ENCODE results near the gene OR52N2.

The OR52N2 gene

DNA sequence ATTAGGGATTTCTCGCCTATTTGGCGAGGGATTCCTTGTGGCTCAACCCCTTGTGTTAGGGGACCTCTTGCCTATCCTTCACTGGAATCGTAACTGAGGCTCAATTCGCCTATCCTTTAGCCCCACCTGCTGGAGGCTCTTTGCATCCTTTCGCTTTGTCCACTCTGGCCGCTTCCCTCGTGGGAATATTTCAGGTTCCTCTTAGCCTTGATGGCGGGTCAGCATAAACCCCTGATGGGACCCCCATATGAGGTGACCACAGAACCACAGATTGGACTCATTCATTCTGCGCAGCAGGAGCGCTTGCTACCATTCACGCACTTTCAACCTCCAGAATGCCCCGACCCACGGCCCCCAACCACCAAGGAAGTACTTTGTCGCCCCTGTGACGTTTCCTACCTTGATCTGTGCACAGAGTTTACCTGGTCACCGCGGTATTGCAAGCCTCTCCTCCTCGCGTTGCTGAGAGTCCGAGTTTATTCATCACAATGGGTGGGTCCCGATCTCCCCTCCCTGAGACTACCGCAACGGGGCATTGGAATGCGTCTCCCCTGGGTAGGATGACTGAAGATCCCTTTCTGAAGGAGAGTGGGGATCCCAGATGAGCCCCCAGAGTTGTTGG is at the start of gene OR52N2:
OR52N2 (plus strand) TSS at position 425 of the 622 bp plus-strand sequence. CDS start 11,412 bp downstream, outside the sequence.
- Histone ChIP-seq H3K9me3 (ENCODE audit: insufficient read depth, low read length) (peaks cover 13% of the 10 kb centered on the region), H3K36me3 (ENCODE audit: insufficient read depth, insufficient read length, low read length) (no peaks in the 10 kb centered on the region), H3K4me3 (ENCODE audit: insufficient read length, low read depth) (no peak within 1 kb of the TSS), H3K9ac (ENCODE audit: insufficient read length, low read depth) (no peak within 1 kb of the TSS), H3K27me3 (ENCODE audit: insufficient read depth, insufficient read length) (no peaks in the 10 kb centered on the region), H3K4me1 (ENCODE audit: insufficient read depth, insufficient read length) (no peaks in the 10 kb centered on the region)
- peak; percentile 57 for DNase-seq (ENCODE audit: low read depth, low spot score)
- TF ChIP-seq YY1 (IDR thresholded peaks at IDR 0.05; ENCODE audit: insufficient read depth, insufficient read length) (no peak), ZNF274 (IDR thresholded peaks at IDR 0.05; ENCODE audit: low read depth, low read length) (no peak), SUZ12 (IDR thresholded peaks at IDR 0.05; ENCODE audit: extremely low read depth, insufficient read depth, insufficient read length) (no peak)

DNA sequence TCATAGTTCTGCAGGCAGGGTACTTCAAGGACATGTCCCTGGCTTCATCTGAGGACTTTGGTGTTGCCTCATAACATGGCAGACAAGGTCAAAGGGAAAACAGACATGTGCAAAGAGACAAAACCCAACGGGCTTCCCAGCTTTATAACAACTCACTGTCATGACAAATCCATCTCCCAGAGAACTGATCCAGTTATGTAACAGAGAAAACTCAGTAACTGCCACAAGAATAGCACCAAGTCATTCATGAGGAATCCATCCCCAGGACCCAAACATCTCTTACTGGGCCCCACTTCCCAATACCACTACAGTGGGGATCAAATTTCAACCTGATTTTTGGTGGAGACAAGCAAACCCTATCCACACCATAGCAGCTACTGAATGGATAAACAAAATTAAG is 41.7 kb upstream of the OR52N2 start:
- H3K4me1 ChIP-seq (ENCODE audit: insufficient read depth, insufficient read length), result no peaks in the 10 kb centered on the region

DNA sequence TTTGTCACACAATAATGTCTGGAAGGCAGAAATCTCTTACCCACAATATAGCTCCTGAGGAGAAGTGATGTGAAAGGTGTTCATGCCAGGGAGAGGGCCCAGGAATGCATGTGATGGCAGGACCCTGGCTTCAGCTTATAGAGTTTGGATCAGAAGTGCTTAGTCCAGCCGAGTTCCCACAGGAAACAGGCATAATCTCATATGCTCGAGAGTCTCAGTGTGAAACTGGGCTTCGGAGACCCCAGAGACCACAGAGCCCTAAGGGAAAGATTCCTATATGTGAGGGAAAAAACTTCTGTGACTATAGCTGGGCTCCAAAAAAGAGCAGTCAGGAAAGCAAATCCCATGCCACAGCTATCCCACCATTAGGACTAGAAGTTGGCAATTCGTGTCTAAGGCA is 25.5 kb upstream of the OR52N2 start, which contains the start of gene OR52N5:
OR52N5 (minus strand) TSS at position 101 of the 400 bp plus-strand sequence. CDS start 4,721 bp downstream, outside the sequence.
- H3K9me3 ChIP-seq (ENCODE audit: insufficient read depth, low read length), result no peaks in the 10 kb centered on the region
- no peak within 1 kb of the TSS for H3K9ac ChIP-seq (ENCODE audit: insufficient read length, low read depth)
- no peak for DNase-seq (ENCODE audit: low read depth, low spot score)
- no peak within 1 kb of the TSS for H3K4me3 ChIP-seq (ENCODE audit: insufficient read length, low read depth)
- no peak for TF ChIP-seq ZNF274 (IDR thresholded peaks at IDR 0.05; ENCODE audit: low read depth, low read length)
- TF ChIP-seq SUZ12 (IDR thresholded peaks at IDR 0.05; ENCODE audit: extremely low read depth, insufficient read depth, insufficient read length), result no peak
- TF ChIP-seq YY1 (IDR thresholded peaks at IDR 0.05; ENCODE audit: insufficient read depth, insufficient read length), result no peak
- no peaks in the 10 kb centered on the region for H3K27me3 ChIP-seq (ENCODE audit: insufficient read depth, insufficient read length)
- H3K4me1 ChIP-seq (ENCODE audit: insufficient read depth, insufficient read length), result no peaks in the 10 kb centered on the region
- no peaks in the 10 kb centered on the region for H3K36me3 ChIP-seq (ENCODE audit: insufficient read depth, insufficient read length, low read length)

More for the DNA sequence above, 41.7 kb upstream of the OR52N2 start:
- DNase-seq (ENCODE audit: low read depth, low spot score), result no peak
- TF ChIP-seq YY1 (IDR thresholded peaks at IDR 0.05; ENCODE audit: insufficient read depth, insufficient read length) (no peak), ZNF274 (IDR thresholded peaks at IDR 0.05; ENCODE audit: low read depth, low read length) (no peak), SUZ12 (IDR thresholded peaks at IDR 0.05; ENCODE audit: extremely low read depth, insufficient read depth, insufficient read length) (no peak)
- no peak overlapping the region for H3K9ac ChIP-seq (ENCODE audit: insufficient read length, low read depth)
- H3K4me3 ChIP-seq (ENCODE audit: insufficient read length, low read depth), result no peak overlapping the region
- H3K9me3 ChIP-seq (ENCODE audit: insufficient read depth, low read length), result no peaks in the 10 kb centered on the region
- H3K36me3 ChIP-seq (ENCODE audit: insufficient read depth, insufficient read length, low read length), result no peaks in the 10 kb centered on the region
- no peaks in the 10 kb centered on the region for H3K27me3 ChIP-seq (ENCODE audit: insufficient read depth, insufficient read length)

DNA sequence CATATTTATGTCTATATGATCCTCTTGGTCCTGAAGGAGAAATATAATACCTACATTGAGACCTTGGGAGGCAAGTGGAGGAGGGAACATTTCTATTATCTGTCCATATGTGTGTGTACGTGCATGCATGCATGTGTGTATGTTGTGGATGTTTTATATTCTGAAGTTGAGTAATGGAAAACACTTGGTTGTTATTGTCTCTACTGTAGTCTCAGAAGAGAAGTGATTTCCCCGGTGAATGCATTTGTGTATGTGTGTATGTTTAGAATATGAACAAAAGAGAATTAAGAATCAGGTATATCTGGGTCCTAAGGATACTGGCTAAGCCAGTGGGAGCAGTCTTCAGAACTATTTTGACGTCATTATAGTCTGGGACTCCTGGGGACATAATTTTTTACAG is 17.6 kb upstream of the OR52N2 start, which contains the start of gene OR52N1:
OR52N1 (minus strand) TSS at position 101 of the 400 bp plus-strand sequence. CDS start 2,449 bp downstream, outside the sequence.
- no peak within 1 kb of the TSS for H3K4me3 ChIP-seq (ENCODE audit: insufficient read length, low read depth)
- DNase-seq (ENCODE audit: low read depth, low spot score), result no peak

DNA sequence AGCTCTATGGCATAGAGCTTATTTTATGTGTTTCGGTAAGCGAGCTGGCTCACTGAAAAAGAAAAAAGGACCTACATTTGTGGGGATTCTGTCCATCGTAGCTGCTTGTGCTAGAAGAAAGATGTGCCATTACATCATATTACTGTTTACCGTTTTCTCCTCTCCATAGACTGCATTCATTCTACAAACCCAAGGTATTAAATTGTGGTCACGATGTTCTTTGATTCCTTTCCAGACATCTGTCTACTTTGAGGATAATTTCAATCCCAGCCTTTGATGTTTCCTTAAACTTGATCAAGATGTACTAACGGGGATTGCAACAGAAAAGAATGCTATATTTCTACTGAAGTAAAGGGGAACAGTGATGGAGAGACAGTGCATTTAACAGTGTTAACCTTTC is 12.2 kb upstream of the OR52N2 start:
- H3K36me3 ChIP-seq (ENCODE audit: insufficient read depth, insufficient read length, low read length), result no peaks in the 10 kb centered on the region

More for the DNA sequence above, 17.6 kb upstream of the OR52N2 start, which contains the start of gene OR52N1:
- H3K9ac ChIP-seq (ENCODE audit: insufficient read length, low read depth), result no peak within 1 kb of the TSS
- no peaks in the 10 kb centered on the region for H3K27me3 ChIP-seq (ENCODE audit: insufficient read depth, insufficient read length)
- no peaks in the 10 kb centered on the region for H3K9me3 ChIP-seq (ENCODE audit: insufficient read depth, low read length)
- no peaks in the 10 kb centered on the region for H3K36me3 ChIP-seq (ENCODE audit: insufficient read depth, insufficient read length, low read length)
- TF ChIP-seq ZNF274 (IDR thresholded peaks at IDR 0.05; ENCODE audit: low read depth, low read length), result no peak
- no peak for TF ChIP-seq SUZ12 (IDR thresholded peaks at IDR 0.05; ENCODE audit: extremely low read depth, insufficient read depth, insufficient read length)
- TF ChIP-seq YY1 (IDR thresholded peaks at IDR 0.05; ENCODE audit: insufficient read depth, insufficient read length), result no peak
- H3K4me1 ChIP-seq (ENCODE audit: insufficient read depth, insufficient read length), result no peaks in the 10 kb centered on the region

DNA sequence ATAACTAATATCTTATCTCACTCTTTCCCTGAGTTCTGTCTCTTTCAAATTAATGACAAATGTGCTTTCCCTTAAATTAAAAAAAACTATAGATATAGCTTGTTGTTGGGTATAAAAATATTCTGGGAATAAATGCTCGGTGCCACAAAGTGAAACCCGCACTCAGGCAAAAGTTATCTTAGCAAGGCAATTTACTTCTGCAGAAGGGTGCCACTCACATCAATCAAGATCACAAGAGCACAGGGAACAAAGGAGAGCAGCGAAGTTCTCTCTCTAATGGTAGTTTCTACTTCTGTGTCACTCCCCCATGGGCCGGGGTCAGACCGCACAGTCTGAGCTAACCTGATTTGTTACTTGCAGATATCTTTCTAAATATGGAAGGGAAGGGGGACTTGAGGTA is 4.7 kb upstream of the OR52N2 start:
- no peak overlapping the region for H3K9ac ChIP-seq (ENCODE audit: insufficient read length, low read depth)
- no peaks in the 10 kb centered on the region for H3K27me3 ChIP-seq (ENCODE audit: insufficient read depth, insufficient read length)
- DNase-seq (ENCODE audit: low read depth, low spot score), result no peak
- no peaks in the 10 kb centered on the region for H3K4me1 ChIP-seq (ENCODE audit: insufficient read depth, insufficient read length)
- peaks cover 18% of the 10 kb centered on the region for H3K9me3 ChIP-seq (ENCODE audit: insufficient read depth, low read length)
- H3K4me3 ChIP-seq (ENCODE audit: insufficient read length, low read depth), result no peak overlapping the region
- TF ChIP-seq YY1 (IDR thresholded peaks at IDR 0.05; ENCODE audit: insufficient read depth, insufficient read length) (no peak), ZNF274 (IDR thresholded peaks at IDR 0.05; ENCODE audit: low read depth, low read length) (no peak), SUZ12 (IDR thresholded peaks at IDR 0.05; ENCODE audit: extremely low read depth, insufficient read depth, insufficient read length) (no peak)
- no peaks in the 10 kb centered on the region for H3K36me3 ChIP-seq (ENCODE audit: insufficient read depth, insufficient read length, low read length)

More for the DNA sequence above, 12.2 kb upstream of the OR52N2 start:
- Histone ChIP-seq H3K9ac (ENCODE audit: insufficient read length, low read depth) (no peak overlapping the region), H3K9me3 (ENCODE audit: insufficient read depth, low read length) (no peaks in the 10 kb centered on the region), H3K4me1 (ENCODE audit: insufficient read depth, insufficient read length) (no peaks in the 10 kb centered on the region), H3K27me3 (ENCODE audit: insufficient read depth, insufficient read length) (no peaks in the 10 kb centered on the region), H3K4me3 (ENCODE audit: insufficient read length, low read depth) (no peak overlapping the region)
- DNase-seq (ENCODE audit: low read depth, low spot score), result no peak
- TF ChIP-seq SUZ12 (IDR thresholded peaks at IDR 0.05; ENCODE audit: extremely low read depth, insufficient read depth, insufficient read length) (no peak), ZNF274 (IDR thresholded peaks at IDR 0.05; ENCODE audit: low read depth, low read length) (no peak), YY1 (IDR thresholded peaks at IDR 0.05; ENCODE audit: insufficient read depth, insufficient read length) (no peak)

DNA sequence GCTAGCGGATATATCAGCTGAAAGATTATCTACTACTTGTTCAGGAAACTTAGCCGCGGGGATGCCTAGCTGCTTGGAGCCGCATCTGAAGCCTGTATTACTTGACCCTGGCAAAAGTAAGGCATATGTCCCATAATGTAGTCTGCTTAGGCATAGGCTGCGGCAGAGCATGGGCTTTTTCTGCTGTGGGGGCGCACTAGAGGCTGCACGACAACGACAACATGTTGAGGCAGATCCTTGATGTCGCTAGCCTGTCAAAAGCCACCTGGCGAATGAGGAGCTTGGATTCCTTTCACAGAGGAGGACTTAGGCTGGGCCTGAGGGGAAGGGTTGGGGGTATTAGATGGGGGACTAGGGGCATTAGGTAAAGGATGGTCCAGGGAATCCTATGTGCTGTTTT is 1.1 kb upstream of the OR52N2 start:
- no peak overlapping the region for H3K4me3 ChIP-seq (ENCODE audit: insufficient read length, low read depth)
- H3K9ac ChIP-seq (ENCODE audit: insufficient read length, low read depth), result no peak overlapping the region
- DNase-seq (ENCODE audit: low read depth, low spot score), result no peak
- TF ChIP-seq ZNF274 (IDR thresholded peaks at IDR 0.05; ENCODE audit: low read depth, low read length) (no peak), YY1 (IDR thresholded peaks at IDR 0.05; ENCODE audit: insufficient read depth, insufficient read length) (no peak)
- H3K36me3 ChIP-seq (ENCODE audit: insufficient read depth, insufficient read length, low read length), result no peaks in the 10 kb centered on the region
- peaks cover 18% of the 10 kb centered on the region for H3K9me3 ChIP-seq (ENCODE audit: insufficient read depth, low read length)
- no peaks in the 10 kb centered on the region for H3K4me1 ChIP-seq (ENCODE audit: insufficient read depth, insufficient read length)
- no peaks in the 10 kb centered on the region for H3K27me3 ChIP-seq (ENCODE audit: insufficient read depth, insufficient read length)

Data from NT2/D1 (cell line).